K562 (cell line): ENCODE measurements around the gene UBQLN2. TPM values are rescaled to one million over a fixed set of nuclear protein-coding genes. Genes with fewer than 3 reads are reported as not detected.

Source experiments
- ATAC-seq: fragments of 200-7000 bp; cut with Tn5 transposase; 3 replicates; pipeline ENCODE4 v1.9.1; 2020; ENCODE audit warnings: moderate library complexity
- BruUV-seq: library from RNA; stranded (reverse); fragments of 400-500 nt; replicated peaks from 2 replicates; lab custom pipeline; 2021; lab: Mats Ljungman, UMichigan
- CTCF ChIA-PET: fragments of 300-600 bp; formaldehyde crosslinking; extraction: SDS; loops from one replicate; lab custom pipeline; 2021; ENCODE audit warnings: low intra/inter-chr PET ratio; lab: Yijun Ruan, JAX
- POLR2A ChIA-PET: fragments of 300-600, 350-650 bp; sonication (Branson Sonifier 250); formaldehyde crosslinking; extraction: SDS; loops from one replicate; lab custom pipeline; 2021; ENCODE audit warnings: antibody characterized with exemption, inconsistent platforms; lab: Yijun Ruan, JAX
- DNase-seq, 4 experiments: peaks; one replicate each; pipeline versions ENCODE4 v3.0.0 to v3.0.0-alpha.2; 2011 to 2018; ENCODE audit warnings: low spot score in 3 of 4, mixed read lengths in 3 of 4; ENCODE audit errors: extremely low read depth in 1 of 4
- FAIRE-seq: peaks from 2 replicates; lab custom pipeline; 2011; peaks lifted over from hg19 to GRCh38; lab: Jason Lieb, UNC
- H2AFZ ChIP-seq: 2 replicates; pipeline ENCODE4 v1.6.0; 2011; ENCODE audit warnings: low read depth, low read length, control low read depth, inconsistent platforms
- H3K27ac ChIP-seq: fragments of 200-600 bp; 3 replicates; pipeline ENCODE4 v1.8.0; 2011; ENCODE audit warnings: low read depth, mild to moderate bottlenecking, control low read depth, inconsistent platforms, low read length, moderate library complexity, mixed read lengths; ENCODE audit errors: extremely low read depth
- H3K27me3 ChIP-seq, 2 experiments: fragments of 300-600 bp in 1 of 2; 2 replicates in 1 of 2; 3 replicates in 1 of 2; pipeline versions ENCODE4 v1.6.0 to v1.8.0; 2011; ENCODE audit warnings: inconsistent platforms in 2 of 2, low read length in 2 of 2, mild to moderate bottlenecking in 1 of 2, mixed read lengths in 1 of 2, moderate library complexity in 1 of 2; ENCODE audit not compliant: control insufficient read depth in 2 of 2, insufficient read depth in 2 of 2
- H3K36me3 ChIP-seq: fragments of 300-600 bp; 3 replicates; pipeline ENCODE4 v1.8.0; 2011; ENCODE audit warnings: mild to moderate bottlenecking, low read length, inconsistent platforms; ENCODE audit not compliant: control insufficient read depth, insufficient read depth
- H3K4me1 ChIP-seq, 2 experiments: fragments of 200-600 bp in 1 of 2; replicated peaks in 1 of 2; 2 replicates in 1 of 2; 3 replicates in 1 of 2; pipeline versions ENCODE4 v1.5.1 to v1.8.0; 2011; ENCODE audit warnings: inconsistent platforms in 2 of 2, low read length in 2 of 2, mild to moderate bottlenecking in 1 of 2, mixed read lengths in 1 of 2, moderate library complexity in 1 of 2; ENCODE audit not compliant: control insufficient read depth in 2 of 2, insufficient read depth in 2 of 2
- H3K4me2 ChIP-seq: 2 replicates; pipeline ENCODE4 v1.6.1; 2011; ENCODE audit warnings: low read length, control low read depth, inconsistent platforms, mixed read lengths; ENCODE audit not compliant: insufficient read depth
- H3K4me3 ChIP-seq: fragments of 200-600 bp; sonication (generic), shearing (Covaris generic); 2 replicates; pipeline ENCODE4 v1.5.1; 2016; ENCODE audit warnings: control low read depth, inconsistent platforms
- H3K79me2 ChIP-seq: fragments of 200-600 bp; 3 replicates; pipeline ENCODE4 v1.8.0; 2011; ENCODE audit warnings: low read length, inconsistent platforms; ENCODE audit not compliant: control insufficient read depth, insufficient read depth
- H3K9ac ChIP-seq, 2 experiments: 2 replicates each; pipeline versions ENCODE4 v1.6.0 to v1.6.1; 2011; ENCODE audit warnings: low read depth in 2 of 2, low read length in 2 of 2, control low read depth in 1 of 2, inconsistent platforms in 1 of 2, mild to moderate bottlenecking in 1 of 2, mixed read lengths in 1 of 2; ENCODE audit not compliant: insufficient read depth in 1 of 2
- H3K9me1 ChIP-seq: one replicate; pipeline ENCODE4 v1.6.0; 2011; ENCODE audit warnings: inconsistent platforms, mild to moderate bottlenecking, low read length, moderate library complexity; ENCODE audit not compliant: control insufficient read depth, insufficient read depth
- H3K9me3 ChIP-seq: replicated peaks from 2 replicates; pipeline ENCODE4 v1.5.1; 2011; ENCODE audit warnings: low read depth, low read length, inconsistent platforms; ENCODE audit not compliant: control insufficient read depth, insufficient read depth
- H4K20me1 ChIP-seq: replicated peaks from 2 replicates; pipeline ENCODE4 v1.6.1; 2011; ENCODE audit warnings: low read length, inconsistent platforms, mixed read lengths; ENCODE audit not compliant: control insufficient read depth, insufficient read depth
- ARNT ChIP-seq, 2 experiments: fragments of 450-650 bp; IDR thresholded peaks; 2 replicates each; pipeline ENCODE4 v1.6.1; 2016; ENCODE audit warnings: mild to moderate bottlenecking in 1 of 2
- BRCA1 ChIP-seq, 2 experiments: fragments of 450-650 bp in 1 of 2; sonication (generic) in 1 of 2; formaldehyde crosslinking in 1 of 2; IDR thresholded peaks; 2 replicates each; pipeline versions ENCODE4 v1.5.0 to v1.6.1; 2017 to 2020; ENCODE audit warnings: mild to moderate bottlenecking in 1 of 2, missing genetic modification reagents in 1 of 2
- PTBP1 ChIP-seq: fragments of 200-400 bp; formaldehyde crosslinking; IDR thresholded peaks from 2 replicates; pipeline ENCODE4 v1.6.1; 2017; ENCODE audit warnings: low read depth, low read length
- RAD21 ChIP-seq, 2 experiments: fragments of 250-450 bp in 1 of 2; fragments of 450-650 bp in 1 of 2; sonication (Bioruptor Pico) in 1 of 2; formaldehyde crosslinking in 1 of 2; IDR thresholded peaks in 1 of 2; conservative IDR thresholded peaks in 1 of 2; 2 replicates each; pipeline versions ENCODE4 v1.4.0 to v1.8.0; 2020 to 2022; ENCODE audit warnings: mild to moderate bottlenecking in 2 of 2, moderate library complexity in 1 of 2
- SETDB1 ChIP-seq: IDR thresholded peaks from one replicate; pipeline ENCODE4 v1.6.1; 2012; ENCODE audit warnings: low read length, control low read depth, inconsistent platforms
- TAF1 ChIP-seq: IDR thresholded peaks from 2 replicates; pipeline ENCODE4 v1.6.1; 2011; ENCODE audit warnings: mild to moderate bottlenecking, low read length, moderate library complexity; ENCODE audit not compliant: insufficient read depth, control insufficient read depth, severe bottlenecking; ENCODE audit errors: extremely low read depth
- TCF3 ChIP-seq: sonication (generic); formaldehyde crosslinking; IDR thresholded peaks from 2 replicates; pipeline ENCODE4 v1.4.0; 2020; ENCODE audit warnings: mild to moderate bottlenecking, missing genetic modification reagents
- ZNF444 ChIP-seq: fragments of 250-450 bp; sonication (Bioruptor Pico); IDR thresholded peaks from 2 replicates; pipeline ENCODE4 v1.4.0; 2020; ENCODE audit warnings: mild to moderate bottlenecking, moderate library complexity
- ZNF639 ChIP-seq, 2 experiments: fragments of 200-800 bp in 1 of 2; sonication (Bioruptor generic) in 1 of 2; sonication (generic) in 1 of 2; formaldehyde crosslinking in 1 of 2; IDR thresholded peaks in 1 of 2; conservative IDR thresholded peaks in 1 of 2; 2 replicates each; pipeline versions ENCODE4 v1.5.0 to v1.6.1; 2016 to 2020; ENCODE audit warnings: missing compliant biosample characterization in 1 of 2, missing genetic modification characterization in 1 of 2, missing genetic modification reagents in 1 of 2
- WGBS: fragments of 100-300 bp; shearing (Covaris generic); methylation state at CpG from one replicate; pipeline ENCODE4 v1.1.6; 2016; ENCODE audit warnings: low coverage, mixed read lengths; ENCODE audit not compliant: insufficient coverage; ENCODE audit errors: missing lambda C conversion rate; 5-methylcytosine and 5-hydroxymethylcytosine counted together
- in situ Hi-C: fragments of 300-500 bp; cut with MboI; formaldehyde crosslinking; loops from 4 replicates; pipeline ENCODE4 v1.15.0; 2018; ENCODE audit warnings: inconsistent platforms, mixed read lengths
- intact Hi-C: fragments of 100-400 bp; cut with micrococcal nuclease; formaldehyde crosslinking; loops from 2 replicates; pipeline ENCODE4 v1.14.2; 2022
- polyA plus RNA-seq, 8 experiments: library from polyadenylated mRNA; depleted of rRNA in 4 of 8; stranded (reverse) in 5 of 8; unstranded in 3 of 8; fragments of >200 nt; fragmentation: Nextera tagmentation in 2 of 8; fragmentation: Illumina TruSeq in 1 of 8; extraction: Ambion mirVana in 2 of 8; extraction: Trizol in 1 of 8; gene quantifications; 2 replicates each; pipeline versions ENCODE4 v1.2.1 to v1.2.3, GENCODE V29; 2011 to 2014; ENCODE audit warnings: inconsistent platforms in 1 of 8, missing spikeins in 1 of 8
- total RNA-seq, 7 experiments: library from RNA; depleted of rRNA in 6 of 7; stranded (reverse); fragments of >200 nt in 6 of 7; fragmentation: Illumina TruSeq in 2 of 7; extraction: Trizol in 2 of 7; gene quantifications; 2 replicates each; pipeline versions ENCODE4 v1.2.1 to v1.2.3, GENCODE V29; 2011 to 2021; ENCODE audit warnings: low replicate concordance in 1 of 7

UBQLN2 gene
- total and polyA plus RNA-seq, 9 of the 15 experiments (the other 6 are each of a cell fraction or from before 2014, with no cell fraction given) = 1.5 to 17.9 (median 5.7) TPM

DNA sequence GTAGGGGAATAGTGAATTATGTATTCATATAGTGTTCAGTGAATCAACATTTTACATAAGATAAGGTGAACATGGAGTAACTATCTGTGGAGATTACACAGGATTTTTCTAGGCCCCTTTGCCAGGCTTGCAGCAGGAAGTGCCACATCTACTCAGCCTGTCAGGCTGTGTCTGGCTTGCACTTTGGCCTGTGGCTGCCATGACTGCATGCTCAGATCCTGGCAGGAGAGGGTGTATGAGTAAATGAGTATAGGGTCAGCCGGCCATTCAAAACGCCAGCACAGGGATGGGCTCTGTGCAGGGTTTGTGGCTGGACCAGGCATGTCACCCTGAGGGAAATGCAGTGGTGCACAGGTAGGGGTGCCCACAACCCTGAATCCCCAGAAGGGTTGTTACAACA is 51.9 kb downstream of the UBQLN2 start:
- POLR2A ChIA-PET = no interaction called here
- DNase-seq (no peak), ATAC-seq (no peak), FAIRE-seq (no peak)
- Histone ChIP-seq H3K36me3 (no peaks in the 10 kb centered on the region), H2AFZ (no peak overlapping the region), H3K27me3 (no peaks in the 10 kb centered on the region), H3K9ac (no peak overlapping the region), H3K4me3 (no peak overlapping the region), H3K27ac (no peak overlapping the region), H3K4me1 (no peaks in the 10 kb centered on the region), H3K4me2 (no peak overlapping the region), H3K79me2 (no peaks in the 10 kb centered on the region), H4K20me1 (no peaks in the 10 kb centered on the region), H3K9me1 (no peaks in the 10 kb centered on the region), H3K9me3 (no peaks in the 10 kb centered on the region)
- TF ChIP-seq BRCA1 (IDR thresholded peaks at IDR 0.05) (no peak), BRCA1 (CRISPR knock-in tag; IDR thresholded peaks at IDR 0.05) (no peak), RAD21 (CRISPR knock-in tag; conservative IDR thresholded peaks at IDR 0.05 in 1 of 2, IDR thresholded peaks at IDR 0.05 in 1 of 2) (no peak), ZNF639 (CRISPR knock-in tag; conservative IDR thresholded peaks at IDR 0.05 in 1 of 2, IDR thresholded peaks at IDR 0.05 in 1 of 2) (no peak), TAF1 (no peak), PTBP1 (no peak), ARNT (IDR thresholded peaks at IDR 0.05) (no peak), ZNF444 (CRISPR knock-in tag) (no peak), SETDB1 (no peak), TCF3 (no peak)
- no TSS peak for BruUV-seq
- CTCF ChIA-PET = no interaction called here
- 0% methylated on average over 2 of the region's 2 CpGs for WGBS
- intact Hi-C loops (no loop called here), in situ Hi-C loops (no loop called here)

Other genes with a start within 250 kb of the UBQLN2 start
- 1.00 and 2.6 TPM in 2 replicates for gene NBDY, start 165.6 kb downstream of the UBQLN2 start, total RNA-seq (2014; rRNA removed)
- 3.1 and 3.7 TPM in 2 replicates for gene NBDY, start 165.6 kb downstream of the UBQLN2 start, total RNA-seq (2014; rRNA removed; fragmentation: Illumina TruSeq; extraction: Trizol)
- 3.4 and 4.3 TPM in 2 replicates for gene NBDY, start 165.6 kb downstream of the UBQLN2 start, total RNA-seq (2015; rRNA removed; fragmentation: Illumina TruSeq; extraction: Trizol)
- gene NBDY, start 165.6 kb downstream of the UBQLN2 start, total RNA-seq (2021) = 11.4 and 11.9 TPM in 2 replicates
- 0.46 and 2.5 TPM in 2 replicates for gene NBDY, start 165.6 kb downstream of the UBQLN2 start, polyA plus RNA-seq (2011; rRNA removed)
- 15.9 and 21.6 TPM in 2 replicates for gene NBDY, start 165.6 kb downstream of the UBQLN2 start, polyA plus RNA-seq (2014; fragmentation: Illumina TruSeq; extraction: Trizol)
- 10 to 100 TPM; 24.2 to 24.7 TPM for gene NBDY, start 165.6 kb downstream of the UBQLN2 start, polyA plus RNA-seq (2014; fragmentation: Nextera tagmentation; extraction: Ambion mirVana)
- 7.0 and 8.2 TPM in 2 replicates for gene NBDY, start 165.6 kb downstream of the UBQLN2 start, polyA plus RNA-seq (2014; rRNA removed)